Tibial artery (tissue), 4 donors: ENCODE data around the gene LRRC53.

Experiments used
- DNase-seq, 2 donors: peaks; one replicate each; pipeline ENCODE4 v3.0.0-alpha.2; 2019
- H3K27ac ChIP-seq, 2 donors: fragments of 200-600 bp; sonication (generic) in 1 of 2; 1 replicate in 1 of 2; 2 replicates in 1 of 2; pipeline ENCODE4 v1.5.1; 2018 to 2019; ENCODE audit warnings: mild to moderate bottlenecking in 1 of 2
- H3K27me3 ChIP-seq, 2 donors: fragments of 200-600 bp; sonication (generic) in 1 of 2; one replicate each; pipeline versions ENCODE4 v1.5.1 to v1.6.0; 2016 to 2019
- H3K36me3 ChIP-seq, 3 donors: fragments of 200-600 bp; sonication (generic) in 2 of 3; one replicate each; pipeline ENCODE4 v1.5.1; 2016 to 2019; ENCODE audit warnings: mild to moderate bottlenecking in 2 of 3
- H3K4me1 ChIP-seq, 4 donors: fragments of 200-600 bp; sonication (generic) in 2 of 4; 1 replicate in 3 of 4; 2 replicates in 1 of 4; pipeline ENCODE4 v1.5.1; 2016 to 2019
- H3K4me3 ChIP-seq, 2 donors: fragments of 200-600 bp; sonication (generic) in 1 of 2; 1 replicate in 1 of 2; 2 replicates in 1 of 2; pipeline ENCODE4 v1.5.1; 2018 to 2019; ENCODE audit warnings: mild to moderate bottlenecking in 2 of 2
- H3K9me3 ChIP-seq, 3 donors: fragments of 200-600 bp; sonication (generic) in 1 of 3; one replicate each; pipeline ENCODE4 v1.5.1; 2016 to 2019
- intact Hi-C: fragments of 100-400 bp; cut with DNase I; formaldehyde crosslinking; loops from one replicate; pipeline ENCODE4 v1.15.0; 2023; ENCODE audit warnings: low total_unique reads
- TF ChIP-seq, protein P1 (sequence below), 2 experiments: fragments of 200-600 bp in 1 of 2; fragments of 450-650 bp in 1 of 2; IDR thresholded peaks; one replicate each; pipeline ENCODE4 v1.5.1; 2017 to 2019; ENCODE audit warnings: antibody characterized with exemption in 2 of 2, mild to moderate bottlenecking in 1 of 2, moderate library complexity in 1 of 2

The LRRC53 gene

DNA sequence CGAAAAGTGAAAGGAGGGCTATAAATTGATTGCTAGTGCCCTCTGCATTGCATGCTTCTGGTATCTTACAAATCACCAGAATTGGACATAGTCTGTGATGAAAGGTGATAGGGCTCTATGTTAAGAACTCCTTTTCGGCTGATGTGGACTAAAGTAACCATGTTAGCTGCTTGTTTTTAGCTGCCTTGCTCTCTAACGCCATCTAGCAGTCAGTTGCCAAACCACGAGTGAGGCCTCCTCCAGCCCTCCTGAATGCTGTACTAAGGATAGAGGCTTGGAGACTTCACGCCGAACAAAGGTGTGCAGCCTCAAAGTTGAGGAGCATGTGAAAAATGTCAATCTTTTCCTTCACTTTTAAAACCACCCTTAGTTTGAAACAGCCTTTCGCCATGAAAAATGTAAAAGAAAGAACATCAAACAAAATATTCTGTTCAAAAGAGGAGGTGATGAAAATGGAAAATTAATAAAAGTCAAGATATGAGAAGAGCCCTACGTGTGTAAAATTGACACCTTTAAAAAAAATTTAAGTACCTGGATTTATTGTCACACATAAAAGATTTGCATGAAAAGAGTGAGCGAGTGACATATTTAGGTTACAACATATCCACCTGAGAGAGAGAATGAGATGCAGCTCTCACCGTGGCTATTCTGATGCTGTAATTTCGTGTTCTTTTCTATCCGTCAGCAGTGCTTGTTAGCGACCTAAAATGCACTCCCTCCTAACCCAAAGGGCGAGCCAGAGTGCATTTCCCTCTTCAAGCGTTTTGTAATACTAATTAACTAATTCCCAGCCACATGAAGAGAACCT lies 8.1 kb downstream of the LRRC53 start:
- intact Hi-C loops, result no loop called here
- TF ChIP-seq, protein P1, sequence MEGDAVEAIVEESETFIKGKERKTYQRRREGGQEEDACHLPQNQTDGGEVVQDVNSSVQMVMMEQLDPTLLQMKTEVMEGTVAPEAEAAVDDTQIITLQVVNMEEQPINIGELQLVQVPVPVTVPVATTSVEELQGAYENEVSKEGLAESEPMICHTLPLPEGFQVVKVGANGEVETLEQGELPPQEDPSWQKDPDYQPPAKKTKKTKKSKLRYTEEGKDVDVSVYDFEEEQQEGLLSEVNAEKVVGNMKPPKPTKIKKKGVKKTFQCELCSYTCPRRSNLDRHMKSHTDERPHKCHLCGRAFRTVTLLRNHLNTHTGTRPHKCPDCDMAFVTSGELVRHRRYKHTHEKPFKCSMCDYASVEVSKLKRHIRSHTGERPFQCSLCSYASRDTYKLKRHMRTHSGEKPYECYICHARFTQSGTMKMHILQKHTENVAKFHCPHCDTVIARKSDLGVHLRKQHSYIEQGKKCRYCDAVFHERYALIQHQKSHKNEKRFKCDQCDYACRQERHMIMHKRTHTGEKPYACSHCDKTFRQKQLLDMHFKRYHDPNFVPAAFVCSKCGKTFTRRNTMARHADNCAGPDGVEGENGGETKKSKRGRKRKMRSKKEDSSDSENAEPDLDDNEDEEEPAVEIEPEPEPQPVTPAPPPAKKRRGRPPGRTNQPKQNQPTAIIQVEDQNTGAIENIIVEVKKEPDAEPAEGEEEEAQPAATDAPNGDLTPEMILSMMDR (IDR thresholded peaks at IDR 0.05), result peak; percentile 29 to 43
- Histone ChIP-seq H3K27me3 (no peaks in the 10 kb centered on the region), H3K4me3 (no peak overlapping the region), H3K9me3 (no peaks in the 10 kb centered on the region), H3K27ac (no peak overlapping the region), H3K36me3 (no peaks in the 10 kb centered on the region), H3K4me1 (no peaks in the 10 kb centered on the region)
- no peak for DNase-seq

DNA sequence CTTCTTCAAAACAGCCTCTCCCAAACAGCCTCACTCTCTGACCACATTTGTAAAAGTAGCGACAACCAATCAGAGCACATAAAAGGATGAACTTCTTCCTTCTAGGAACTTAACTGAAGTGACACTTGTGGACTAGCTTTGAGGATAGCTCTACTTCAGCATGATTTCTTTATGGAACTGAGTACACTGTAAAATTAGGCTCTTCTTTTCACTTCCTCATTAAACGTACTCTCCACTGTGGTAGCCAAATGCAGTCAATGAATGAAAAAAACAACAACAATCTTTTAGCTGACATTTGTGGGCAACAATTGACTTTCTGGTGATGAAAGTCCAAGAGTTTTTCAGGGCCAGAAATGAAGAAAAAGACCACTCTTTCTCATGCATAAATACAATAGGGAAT lies 9.6 kb downstream of the LRRC53 start:
- intact Hi-C loops, result no loop called here
- H3K4me3 ChIP-seq, result no peak overlapping the region
- TF ChIP-seq, protein P1 (IDR thresholded peaks at IDR 0.05), result no peak
- no peaks in the 10 kb centered on the region for H3K27me3 ChIP-seq
- H3K36me3 ChIP-seq, result no peaks in the 10 kb centered on the region
- no peaks in the 10 kb centered on the region for H3K9me3 ChIP-seq
- DNase-seq, result no peak
- no peaks in the 10 kb centered on the region for H3K4me1 ChIP-seq
- no peak overlapping the region for H3K27ac ChIP-seq

DNA sequence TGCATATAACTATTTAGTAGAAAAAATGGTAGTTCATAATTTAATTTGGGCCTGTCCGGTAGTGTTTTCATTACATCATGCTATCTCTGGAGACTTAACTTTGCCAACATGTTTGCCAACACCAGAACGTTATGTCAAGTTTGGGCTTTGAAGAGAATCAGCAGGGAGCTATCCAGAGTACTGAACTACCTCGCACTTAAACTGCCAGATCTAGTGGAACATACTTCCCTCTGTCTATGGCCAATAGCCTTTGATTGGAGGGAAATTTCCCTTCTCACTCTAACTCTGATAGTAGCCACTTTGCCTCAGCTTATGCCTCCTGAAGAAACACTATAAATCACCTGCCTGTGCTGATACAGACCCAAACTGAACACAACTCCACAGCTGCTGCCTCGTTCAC lies 10.0 kb downstream of the LRRC53 start:
- H3K4me3 ChIP-seq, result no peak overlapping the region
- DNase-seq, result no peak
- H3K4me1 ChIP-seq, result no peaks in the 10 kb centered on the region
- no peaks in the 10 kb centered on the region for H3K27me3 ChIP-seq
- H3K27ac ChIP-seq, result no peak overlapping the region
- intact Hi-C loops, result no loop called here
- no peaks in the 10 kb centered on the region for H3K9me3 ChIP-seq
- no peaks in the 10 kb centered on the region for H3K36me3 ChIP-seq
- TF ChIP-seq, protein P1 (IDR thresholded peaks at IDR 0.05), result no peak

DNA sequence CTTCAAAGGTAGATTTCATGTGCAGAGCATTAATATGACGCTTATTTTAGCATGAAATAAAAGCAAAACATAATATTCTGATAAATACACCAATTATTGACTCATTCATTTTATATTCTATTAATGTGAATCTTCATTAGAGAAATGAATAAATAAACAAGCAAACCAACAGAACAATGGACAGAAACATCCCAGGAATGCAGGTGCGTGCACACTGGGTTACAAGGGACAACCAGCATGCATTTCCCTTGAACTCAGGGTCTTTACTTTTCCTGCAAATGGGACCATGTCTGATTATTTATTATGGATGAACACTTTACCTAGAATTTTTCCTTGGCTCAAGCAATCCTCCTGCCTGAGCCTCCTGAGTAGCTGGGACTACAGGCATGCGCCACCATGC lies 13.5 kb downstream of the LRRC53 start:
- no peak for DNase-seq
- Histone ChIP-seq H3K27ac (no peak overlapping the region), H3K9me3 (no peaks in the 10 kb centered on the region), H3K36me3 (no peaks in the 10 kb centered on the region), H3K4me1 (no peaks in the 10 kb centered on the region), H3K27me3 (no peaks in the 10 kb centered on the region), H3K4me3 (no peak overlapping the region)
- TF ChIP-seq, protein P1 (IDR thresholded peaks at IDR 0.05), result no peak
- intact Hi-C loops, result no loop called here

DNA sequence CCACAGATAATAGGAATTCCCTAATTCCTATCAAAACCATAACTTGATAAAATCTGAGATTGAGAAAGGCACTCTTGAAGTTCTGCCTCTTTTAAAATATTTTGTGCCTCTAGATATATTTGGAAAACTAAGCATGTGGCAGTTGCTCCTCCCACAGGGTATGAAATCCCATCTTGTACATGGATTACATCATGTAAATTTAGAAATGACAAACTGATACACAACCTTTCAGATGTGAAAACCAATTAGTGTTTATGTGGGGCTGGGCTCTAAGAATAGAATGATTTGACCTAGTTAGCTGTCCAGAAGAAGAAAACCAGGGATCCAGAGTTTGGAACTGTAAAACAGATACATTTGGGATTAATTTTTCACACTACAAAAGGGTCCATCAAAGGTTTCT lies 15.7 kb downstream of the LRRC53 start:
- intact Hi-C loops, result no loop called here
- H3K36me3 ChIP-seq, result no peaks in the 10 kb centered on the region
- no peaks in the 10 kb centered on the region for H3K9me3 ChIP-seq

More for the DNA sequence above, 15.7 kb downstream of the LRRC53 start:
- H3K27ac ChIP-seq, result no peak overlapping the region
- H3K27me3 ChIP-seq, result no peaks in the 10 kb centered on the region
- TF ChIP-seq, protein P1 (IDR thresholded peaks at IDR 0.05), result no peak
- H3K4me1 ChIP-seq, result no peaks in the 10 kb centered on the region
- DNase-seq, result no peak
- H3K4me3 ChIP-seq, result no peak overlapping the region
